ENCODE measurements around the gene KLHL40.
"Not testable (repeated sequence)": the region's sequence is repeated elsewhere in the genome, so short reads cannot be mapped to it uniquely, and the experiment has no call there.

KLHL40 gene

DNA sequence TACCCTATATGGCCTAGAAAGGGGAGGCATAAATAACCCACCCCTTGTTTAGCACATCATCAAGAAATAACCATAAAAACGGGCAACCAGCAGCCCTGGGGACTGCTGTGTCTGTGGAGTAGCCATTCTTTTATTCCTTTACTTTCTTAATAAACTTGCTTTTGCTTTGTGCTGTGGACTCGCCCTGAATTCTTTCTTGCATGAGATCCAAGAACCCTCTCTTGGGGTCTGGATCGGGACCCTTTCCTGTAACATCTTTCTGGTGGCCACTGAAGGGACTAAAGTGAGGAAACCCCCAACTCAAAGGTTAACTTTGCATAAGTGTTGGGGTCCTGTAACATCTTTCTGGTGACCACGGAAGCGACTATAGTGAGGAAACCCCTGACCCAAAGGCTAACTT is 33.0 kb downstream of the KLHL40 start:
- H3K4me3 ChIP-seq (ENCODE audit: low read depth, low read length): no peak overlapping the region
- no peak for DNase-seq (ENCODE audit: low read depth)
- TF ChIP-seq, protein P1, sequence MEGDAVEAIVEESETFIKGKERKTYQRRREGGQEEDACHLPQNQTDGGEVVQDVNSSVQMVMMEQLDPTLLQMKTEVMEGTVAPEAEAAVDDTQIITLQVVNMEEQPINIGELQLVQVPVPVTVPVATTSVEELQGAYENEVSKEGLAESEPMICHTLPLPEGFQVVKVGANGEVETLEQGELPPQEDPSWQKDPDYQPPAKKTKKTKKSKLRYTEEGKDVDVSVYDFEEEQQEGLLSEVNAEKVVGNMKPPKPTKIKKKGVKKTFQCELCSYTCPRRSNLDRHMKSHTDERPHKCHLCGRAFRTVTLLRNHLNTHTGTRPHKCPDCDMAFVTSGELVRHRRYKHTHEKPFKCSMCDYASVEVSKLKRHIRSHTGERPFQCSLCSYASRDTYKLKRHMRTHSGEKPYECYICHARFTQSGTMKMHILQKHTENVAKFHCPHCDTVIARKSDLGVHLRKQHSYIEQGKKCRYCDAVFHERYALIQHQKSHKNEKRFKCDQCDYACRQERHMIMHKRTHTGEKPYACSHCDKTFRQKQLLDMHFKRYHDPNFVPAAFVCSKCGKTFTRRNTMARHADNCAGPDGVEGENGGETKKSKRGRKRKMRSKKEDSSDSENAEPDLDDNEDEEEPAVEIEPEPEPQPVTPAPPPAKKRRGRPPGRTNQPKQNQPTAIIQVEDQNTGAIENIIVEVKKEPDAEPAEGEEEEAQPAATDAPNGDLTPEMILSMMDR (IDR thresholded peaks at IDR 0.05; ENCODE audit: control insufficient read depth, extremely low read depth, insufficient read depth): no peak

DNA sequence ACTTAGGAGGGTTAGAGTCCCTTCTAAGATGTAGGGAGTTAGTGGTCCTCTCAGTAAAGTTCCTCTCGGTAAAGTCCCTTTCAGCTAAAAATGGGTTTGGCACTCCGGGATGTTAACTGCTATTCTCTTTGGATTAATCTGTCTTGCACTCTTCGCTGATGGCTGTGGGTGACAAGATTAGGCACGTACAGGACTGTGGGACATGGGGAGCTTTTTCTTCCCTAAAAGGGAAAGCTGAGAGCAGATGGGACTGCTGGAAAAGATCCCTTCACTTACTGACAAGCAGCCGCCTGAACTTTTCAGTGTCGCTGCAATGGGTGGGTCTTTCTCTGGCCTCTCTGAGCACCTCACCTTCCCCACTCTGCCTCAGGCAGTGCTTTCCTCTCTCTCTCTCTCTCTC is 33.7 kb downstream of the KLHL40 start:
- TF ChIP-seq, protein P1 (IDR thresholded peaks at IDR 0.05; ENCODE audit: control insufficient read depth, extremely low read depth, insufficient read depth): no peak
- no peak for DNase-seq (ENCODE audit: low read depth)
- no peak overlapping the region for H3K4me3 ChIP-seq (ENCODE audit: low read depth, low read length)

DNA sequence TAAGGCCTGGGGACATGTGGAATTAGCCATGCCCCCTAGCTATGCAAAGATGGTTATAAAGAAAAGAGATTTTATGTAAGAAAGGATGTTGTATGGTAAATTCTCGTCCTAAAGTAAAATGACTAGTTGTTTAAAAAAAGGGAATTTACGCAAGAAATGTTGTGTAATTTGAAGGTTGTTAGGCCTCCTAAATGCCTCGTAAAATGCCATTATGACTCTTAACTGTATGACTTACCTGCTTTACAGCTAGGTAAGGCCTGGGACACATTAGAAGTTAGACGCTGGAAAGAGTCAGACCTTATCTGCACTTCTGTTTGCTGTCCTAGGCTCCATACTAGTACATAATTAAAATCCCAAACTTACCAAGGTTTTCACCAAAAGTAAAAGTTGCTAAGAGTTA is 34.8 kb downstream of the KLHL40 start:
- no peak overlapping the region for H3K4me3 ChIP-seq (ENCODE audit: low read depth, low read length)
- TF ChIP-seq, protein P1 (IDR thresholded peaks at IDR 0.05; ENCODE audit: control insufficient read depth, extremely low read depth, insufficient read depth): no peak
- DNase-seq (ENCODE audit: low read depth): peak; percentile 8

- no peak overlapping the region for H3K4me3 ChIP-seq (ENCODE audit: low read depth, low read length)
- TF ChIP-seq, protein P1 (IDR thresholded peaks at IDR 0.05; ENCODE audit: control insufficient read depth, extremely low read depth, insufficient read depth): no peak
- DNase-seq (ENCODE audit: low read depth): no peak
These were observed 36.4 kb downstream of the KLHL40 start for GRCh38 chr3:42721690-42722089.

- H3K4me3 ChIP-seq (ENCODE audit: low read depth, low read length); DNase-seq (ENCODE audit: low read depth): not testable (repeated sequence)
These were observed 37.1 kb downstream of the KLHL40 start for GRCh38 chr3:42722442-42722841.

- TF ChIP-seq, protein P1 (IDR thresholded peaks at IDR 0.05; ENCODE audit: control insufficient read depth, extremely low read depth, insufficient read depth): no peak
- H3K4me3 ChIP-seq (ENCODE audit: low read depth, low read length): no peak overlapping the region
- no peak for DNase-seq (ENCODE audit: low read depth)
These were observed 37.9 kb downstream of the KLHL40 start for GRCh38 chr3:42723219-42723618.

- TF ChIP-seq, protein P1 (IDR thresholded peaks at IDR 0.05; ENCODE audit: control insufficient read depth, extremely low read depth, insufficient read depth): no peak
- no peak for DNase-seq (ENCODE audit: low read depth)
These were observed 40.1 kb downstream of the KLHL40 start for GRCh38 chr3:42725454-42725853.

More at GRCh38 chr3:42725454-42725853, 40.1 kb downstream of the KLHL40 start:
- H3K4me3 ChIP-seq (ENCODE audit: low read depth, low read length): no peak overlapping the region
